Fibroblast of lung (primary cell): ENCODE results near the gene BASP1.
"Not testable (repeated sequence)": the region's sequence is repeated elsewhere in the genome, so short reads cannot be mapped to it uniquely, and the experiment has no call there.

Experiments used
- EZH2 ChIP-seq: IDR thresholded peaks from 2 replicates; pipeline ENCODE4 v1.5.1; 2012; ENCODE audit warnings: low read length, control low read depth, mild to moderate bottlenecking; ENCODE audit errors: missing control alignments
- TF ChIP-seq, protein P1 (sequence below), 2 donors: IDR thresholded peaks in 1 of 2; conservative IDR thresholded peaks in 1 of 2; 1 replicate in 1 of 2; 2 replicates in 1 of 2; pipeline ENCODE4 v1.5.1; 2011 to 2012; ENCODE audit warnings: low read length in 2 of 2, control low read depth in 1 of 2, inconsistent platforms in 1 of 2, low read depth in 1 of 2, mild to moderate bottlenecking in 1 of 2

- TF ChIP-seq, protein P1, sequence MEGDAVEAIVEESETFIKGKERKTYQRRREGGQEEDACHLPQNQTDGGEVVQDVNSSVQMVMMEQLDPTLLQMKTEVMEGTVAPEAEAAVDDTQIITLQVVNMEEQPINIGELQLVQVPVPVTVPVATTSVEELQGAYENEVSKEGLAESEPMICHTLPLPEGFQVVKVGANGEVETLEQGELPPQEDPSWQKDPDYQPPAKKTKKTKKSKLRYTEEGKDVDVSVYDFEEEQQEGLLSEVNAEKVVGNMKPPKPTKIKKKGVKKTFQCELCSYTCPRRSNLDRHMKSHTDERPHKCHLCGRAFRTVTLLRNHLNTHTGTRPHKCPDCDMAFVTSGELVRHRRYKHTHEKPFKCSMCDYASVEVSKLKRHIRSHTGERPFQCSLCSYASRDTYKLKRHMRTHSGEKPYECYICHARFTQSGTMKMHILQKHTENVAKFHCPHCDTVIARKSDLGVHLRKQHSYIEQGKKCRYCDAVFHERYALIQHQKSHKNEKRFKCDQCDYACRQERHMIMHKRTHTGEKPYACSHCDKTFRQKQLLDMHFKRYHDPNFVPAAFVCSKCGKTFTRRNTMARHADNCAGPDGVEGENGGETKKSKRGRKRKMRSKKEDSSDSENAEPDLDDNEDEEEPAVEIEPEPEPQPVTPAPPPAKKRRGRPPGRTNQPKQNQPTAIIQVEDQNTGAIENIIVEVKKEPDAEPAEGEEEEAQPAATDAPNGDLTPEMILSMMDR (conservative IDR thresholded peaks at IDR 0.05 in 1 of 2, IDR thresholded peaks at IDR 0.05 in 1 of 2; ENCODE audit: low read depth in 1 of 2, low read length in 2 of 2) = not testable (repeated sequence)
- TF ChIP-seq EZH2 = not testable (repeated sequence)
Observed at GRCh38 chr5:17307440-17307839, 90.0 kb downstream of the BASP1 start.
